Uterus (tissue), 2 donors: ENCODE results near the gene ZNF12.
"Not testable (repeated sequence)": the region's sequence is repeated elsewhere in the genome, so short reads cannot be mapped to it uniquely, and the experiment has no call there.

Experiments used
- CTCF ChIP-seq, 4 experiments: fragments of 200-600 bp in 2 of 4; fragments of 450-650 bp in 2 of 4; sonication (generic) in 2 of 4; IDR thresholded peaks; one replicate each; pipeline ENCODE4 v1.5.1; 2016 to 2019; ENCODE audit warnings: antibody characterized with exemption in 4 of 4, mild to moderate bottlenecking in 2 of 4, moderate library complexity in 1 of 4
- POLR2A ChIP-seq, 2 donors: fragments of 450-650 bp; IDR thresholded peaks; one replicate each; pipeline ENCODE4 v1.6.1; 2016; ENCODE audit warnings: antibody characterized with exemption in 2 of 2, mild to moderate bottlenecking in 1 of 2, moderate library complexity in 1 of 2

GRCh38 chr7:6726341-6726740, 19.6 kb upstream of the ZNF12 start:
- TF ChIP-seq CTCF, POLR2A (IDR thresholded peaks at IDR 0.05): not testable (repeated sequence)
